ENCODE measurements around the gene ZNF428.

ZNF428 gene

DNA sequence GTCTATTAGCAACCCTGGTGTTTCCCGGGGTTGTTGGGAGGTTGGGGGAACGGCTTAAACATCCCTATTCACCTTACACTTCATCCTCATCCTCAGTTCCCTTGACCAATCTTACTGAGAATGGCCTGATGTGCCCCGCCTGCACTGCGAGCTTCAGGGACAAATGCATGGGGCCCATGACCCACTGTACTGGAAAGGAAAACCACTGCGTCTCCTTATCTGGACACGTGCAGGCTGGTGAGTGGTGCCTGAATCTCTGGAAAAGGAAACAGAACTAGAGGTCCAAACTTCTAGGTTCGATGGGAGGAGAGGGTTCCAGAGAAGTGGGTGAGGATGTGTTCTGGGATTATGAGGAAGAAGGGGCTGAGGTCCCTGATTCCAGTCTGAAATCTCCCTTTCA lies 38.0 kb downstream of the ZNF428 start:
- Histone ChIP-seq H3K9me2 (replicated peaks; ENCODE audit: low read depth, low read length) (no peaks in the 10 kb centered on the region), H3K4me3 (ENCODE audit: low read length, poor library complexity, severe bottlenecking) (peak overlapping the region; percentile 100), H3K36me3 (ENCODE audit: insufficient read depth, low read length) (no peaks in the 10 kb centered on the region; the same call in 1 of the 2 replicates), H3K9me3 (ENCODE audit: insufficient read depth, low read depth, low read length) (no peaks in the 10 kb centered on the region), H3F3A (ENCODE audit: low read depth) (no peaks in the 10 kb centered on the region), H4K20me1 (ENCODE audit: insufficient read depth, low read length, poor library complexity, severe bottlenecking) (no peaks in the 10 kb centered on the region), H3K4me2 (ENCODE audit: low read depth, low read length, poor library complexity, severe bottlenecking) (peak overlapping the region; percentile 94), H3K9ac (ENCODE audit: low read depth, low read length, poor library complexity, severe bottlenecking) (peak overlapping the region; percentile 99), H3K4me1 (ENCODE audit: insufficient read depth, low read length, poor library complexity, severe bottlenecking) (peaks cover 50% of the 10 kb centered on the region), H3K79me2 (ENCODE audit: insufficient read depth, low read length) (peaks cover 77% of the 10 kb centered on the region), H3K27me3 (ENCODE audit: insufficient read depth, low read length, poor library complexity, severe bottlenecking) (no peaks in the 10 kb centered on the region), H2AFZ (ENCODE audit: low read length) (no peak overlapping the region)
- TF ChIP-seq EZH2phosphoT487 (IDR thresholded peaks at IDR 0.05; ENCODE audit: borderline replicate concordance) = no peak
- TF ChIP-seq, protein P1, sequence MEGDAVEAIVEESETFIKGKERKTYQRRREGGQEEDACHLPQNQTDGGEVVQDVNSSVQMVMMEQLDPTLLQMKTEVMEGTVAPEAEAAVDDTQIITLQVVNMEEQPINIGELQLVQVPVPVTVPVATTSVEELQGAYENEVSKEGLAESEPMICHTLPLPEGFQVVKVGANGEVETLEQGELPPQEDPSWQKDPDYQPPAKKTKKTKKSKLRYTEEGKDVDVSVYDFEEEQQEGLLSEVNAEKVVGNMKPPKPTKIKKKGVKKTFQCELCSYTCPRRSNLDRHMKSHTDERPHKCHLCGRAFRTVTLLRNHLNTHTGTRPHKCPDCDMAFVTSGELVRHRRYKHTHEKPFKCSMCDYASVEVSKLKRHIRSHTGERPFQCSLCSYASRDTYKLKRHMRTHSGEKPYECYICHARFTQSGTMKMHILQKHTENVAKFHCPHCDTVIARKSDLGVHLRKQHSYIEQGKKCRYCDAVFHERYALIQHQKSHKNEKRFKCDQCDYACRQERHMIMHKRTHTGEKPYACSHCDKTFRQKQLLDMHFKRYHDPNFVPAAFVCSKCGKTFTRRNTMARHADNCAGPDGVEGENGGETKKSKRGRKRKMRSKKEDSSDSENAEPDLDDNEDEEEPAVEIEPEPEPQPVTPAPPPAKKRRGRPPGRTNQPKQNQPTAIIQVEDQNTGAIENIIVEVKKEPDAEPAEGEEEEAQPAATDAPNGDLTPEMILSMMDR (conservative IDR thresholded peaks at IDR 0.05; ENCODE audit: low read length) = no peak

DNA sequence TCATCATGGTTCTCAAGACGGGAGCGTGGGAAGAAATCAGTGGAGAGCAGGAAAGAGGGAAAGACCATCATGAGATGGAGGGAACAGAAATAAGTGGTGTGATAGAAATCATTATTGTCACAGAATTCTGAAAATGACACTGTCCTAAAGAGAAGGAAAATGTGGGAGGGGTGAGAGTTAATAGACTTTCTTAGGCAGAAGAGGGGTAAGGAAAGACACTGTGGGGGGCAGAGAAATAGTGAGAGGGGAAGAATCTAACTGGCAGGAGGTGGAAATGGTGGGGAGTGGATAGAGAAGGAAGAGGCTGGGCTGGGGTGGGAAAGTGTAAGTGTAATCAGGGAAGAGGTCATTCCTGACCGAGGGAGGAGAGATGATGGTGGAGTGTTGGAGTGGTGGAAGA lies 40.6 kb downstream of the ZNF428 start:
- Histone ChIP-seq H3K4me3 (ENCODE audit: low read length, poor library complexity, severe bottlenecking) (peak overlapping the region; percentile 22), H3F3A (ENCODE audit: low read depth) (no peaks in the 10 kb centered on the region), H3K9me2 (replicated peaks; ENCODE audit: low read depth, low read length) (no peaks in the 10 kb centered on the region), H4K20me1 (ENCODE audit: insufficient read depth, low read length, poor library complexity, severe bottlenecking) (no peaks in the 10 kb centered on the region), H3K9me3 (ENCODE audit: insufficient read depth, low read depth, low read length) (no peaks in the 10 kb centered on the region), H3K9ac (ENCODE audit: low read depth, low read length, poor library complexity, severe bottlenecking) (peak overlapping the region; percentile 99), H3K79me2 (ENCODE audit: insufficient read depth, low read length) (peaks cover 68% of the 10 kb centered on the region), H3K27me3 (ENCODE audit: insufficient read depth, low read length, poor library complexity, severe bottlenecking) (no peaks in the 10 kb centered on the region), H3K36me3 (ENCODE audit: insufficient read depth, low read length) (no peaks in the 10 kb centered on the region), H3K4me1 (ENCODE audit: insufficient read depth, low read length, poor library complexity, severe bottlenecking) (peaks cover 47% of the 10 kb centered on the region), H2AFZ (ENCODE audit: low read length) (no peak overlapping the region), H3K4me2 (ENCODE audit: low read depth, low read length, poor library complexity, severe bottlenecking) (peak overlapping the region; percentile 94)
- no peak for TF ChIP-seq EZH2phosphoT487 (IDR thresholded peaks at IDR 0.05; ENCODE audit: borderline replicate concordance)
- TF ChIP-seq, protein P1 (conservative IDR thresholded peaks at IDR 0.05; ENCODE audit: low read length) = no peak

DNA sequence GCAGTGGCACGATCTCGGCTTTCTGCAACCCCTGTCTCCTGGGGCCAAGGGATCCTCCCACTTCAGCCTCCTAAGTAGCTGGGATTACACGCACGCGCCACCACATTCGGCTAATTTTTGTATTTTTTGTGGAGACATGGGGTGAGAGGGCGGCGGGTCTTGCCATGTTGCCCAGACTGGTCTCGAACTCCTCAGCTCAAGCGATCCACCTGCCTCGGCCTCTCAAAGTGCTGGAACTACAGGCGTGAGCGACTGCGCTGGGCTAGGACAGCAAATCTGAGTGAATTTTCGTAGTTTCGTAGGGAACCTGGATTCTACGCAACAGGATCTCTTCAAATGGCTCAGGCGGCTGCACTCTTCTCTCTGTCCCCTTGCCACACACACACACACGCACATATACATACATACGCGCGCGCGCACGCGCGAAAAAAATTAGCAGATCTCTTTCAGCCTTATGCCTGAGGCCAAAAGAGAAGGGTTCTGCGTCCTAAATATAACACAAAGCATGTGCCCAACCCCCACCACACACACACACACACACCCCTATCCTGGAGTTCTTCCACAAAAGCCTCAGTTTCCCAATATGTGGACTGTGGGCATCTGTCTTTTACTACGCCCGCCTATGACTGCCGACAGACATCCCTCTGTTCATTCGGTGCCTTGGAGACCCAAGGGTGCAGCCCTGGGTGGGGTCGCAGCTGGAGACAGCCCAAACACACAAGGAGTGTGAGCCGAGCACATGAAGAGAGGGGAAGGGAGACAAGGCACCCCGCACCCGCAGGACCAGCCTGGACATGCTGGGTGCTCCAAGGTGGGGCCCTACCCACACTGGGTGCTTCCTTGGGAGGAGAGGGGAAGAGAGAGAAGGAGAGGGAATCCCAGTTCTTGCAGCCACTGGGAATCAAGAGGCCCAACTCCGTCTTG lies 43.2 kb downstream of the ZNF428 start:
- no peaks in the 10 kb centered on the region for H3K9me3 ChIP-seq (ENCODE audit: insufficient read depth, low read depth, low read length)
- H3K4me2 ChIP-seq (ENCODE audit: low read depth, low read length, poor library complexity, severe bottlenecking) = peak overlapping the region; percentile 61
- H3K27me3 ChIP-seq (ENCODE audit: insufficient read depth, low read length, poor library complexity, severe bottlenecking) = no peaks in the 10 kb centered on the region
- no peak overlapping the region for H2AFZ ChIP-seq (ENCODE audit: low read length)
- H3F3A ChIP-seq (ENCODE audit: low read depth) = no peaks in the 10 kb centered on the region
- TF ChIP-seq, protein P1 (conservative IDR thresholded peaks at IDR 0.05; ENCODE audit: low read length) = no peak
- TF ChIP-seq EZH2phosphoT487 (IDR thresholded peaks at IDR 0.05; ENCODE audit: borderline replicate concordance) = no peak
- H3K4me1 ChIP-seq (ENCODE audit: insufficient read depth, low read length, poor library complexity, severe bottlenecking) = peaks cover 38% of the 10 kb centered on the region
- no peaks in the 10 kb centered on the region for H4K20me1 ChIP-seq (ENCODE audit: insufficient read depth, low read length, poor library complexity, severe bottlenecking)
- H3K4me3 ChIP-seq (ENCODE audit: low read length, poor library complexity, severe bottlenecking) = peak overlapping the region; percentile 48
- H3K79me2 ChIP-seq (ENCODE audit: insufficient read depth, low read length) = peaks cover 61% of the 10 kb centered on the region
- H3K9me2 ChIP-seq (replicated peaks; ENCODE audit: low read depth, low read length) = no peaks in the 10 kb centered on the region
- H3K9ac ChIP-seq (ENCODE audit: low read depth, low read length, poor library complexity, severe bottlenecking) = peak overlapping the region; percentile 28
- H3K36me3 ChIP-seq (ENCODE audit: insufficient read depth, low read length) = no peaks in the 10 kb centered on the region

Measured in Loucy (cell line).